Measurements from ENCODE around the gene POSTN.

GRCh38 chr13:37618554-37618953 lies 20.0 kb upstream of the POSTN start:
- TF ChIP-seq POLR2A (IDR thresholded peaks at IDR 0.05) (no peak), CTCF (IDR thresholded peaks at IDR 0.05) (no peak), EP300 (IDR thresholded peaks at IDR 0.05; ENCODE audit: low read depth) (no peak)
